ENCODE results near the gene KCNMB2. TPM values are rescaled to one million over a fixed set of nuclear protein-coding genes. Genes with fewer than 3 reads are reported as not detected.
"Not testable (repeated sequence)": the region's sequence is repeated elsewhere in the genome, so short reads cannot be mapped to it uniquely, and the experiment has no call there.

The KCNMB2 gene
- total RNA-seq, 2 donors from 2014 or later: not detected

DNA sequence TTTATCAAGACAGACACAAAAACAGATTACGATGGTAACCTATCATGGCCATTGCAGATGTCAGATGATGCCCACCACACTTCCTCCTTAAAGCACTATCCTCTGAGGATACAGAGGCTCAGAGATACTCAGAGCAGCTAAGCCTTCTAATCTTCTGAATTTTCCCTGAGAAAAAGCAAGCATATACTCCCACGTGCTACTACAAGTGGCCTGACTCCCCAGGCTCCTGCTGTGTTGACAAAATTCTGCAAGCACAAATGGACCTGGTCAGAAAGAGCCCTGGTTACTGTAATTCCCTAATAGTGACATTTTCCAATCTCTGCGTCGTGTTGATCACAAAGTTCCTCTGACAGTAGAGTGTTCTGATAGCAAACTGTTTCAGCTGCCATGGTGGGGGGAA is 207.1 kb downstream of the KCNMB2 start:
- Mint-ChIP-seq H3K27ac (no peak overlapping the region), H3K4me1 (no peaks in the 10 kb centered on the region), H3K9me3 (no peaks in the 10 kb centered on the region), H3K36me3 (ENCODE audit: low read depth) (no peaks in the 10 kb centered on the region), H3K27me3 (no peaks in the 10 kb centered on the region), H3K4me3 (no peak overlapping the region)
- no peak for ATAC-seq (replicated peaks)

DNA sequence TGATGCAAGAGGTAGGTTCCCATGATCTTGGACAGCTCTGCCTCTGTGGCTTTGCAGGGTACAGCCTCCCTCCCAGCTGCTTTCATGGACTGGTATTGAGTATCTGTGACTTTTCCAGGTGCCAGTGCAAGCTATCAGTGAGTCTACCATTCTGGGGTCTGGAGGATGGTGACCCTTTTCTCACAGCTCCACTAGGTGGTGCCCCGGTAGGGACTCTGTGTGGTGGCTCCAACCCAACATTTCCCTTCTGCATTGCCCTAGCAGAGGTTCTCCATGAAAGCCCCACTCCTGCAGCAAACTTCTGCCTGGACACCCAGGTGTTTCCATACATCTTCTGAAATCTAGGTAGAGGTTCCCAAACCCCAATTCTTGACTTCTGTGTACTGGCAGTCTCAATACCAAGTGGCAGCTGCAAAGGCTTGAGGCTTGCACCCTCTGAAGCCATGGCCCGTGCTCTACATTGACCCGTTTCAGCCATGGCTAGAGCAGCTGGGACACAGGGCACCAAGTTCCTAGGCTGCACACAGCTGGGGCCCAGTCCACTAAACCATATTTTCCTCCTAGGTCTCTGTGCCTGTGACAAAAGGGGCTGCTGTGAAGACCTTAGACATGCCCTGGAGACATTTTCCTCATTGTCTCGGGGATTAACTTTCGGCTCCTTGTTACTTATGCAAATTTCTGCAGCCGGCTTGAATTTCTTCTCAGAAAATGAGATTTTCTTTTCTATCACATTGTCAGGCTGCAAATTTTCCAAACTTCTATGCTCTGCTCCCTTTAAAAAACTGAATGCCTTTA is 209.8 kb downstream of the KCNMB2 start:
- H3K4me1 Mint-ChIP-seq; ATAC-seq (replicated peaks); H3K27me3 Mint-ChIP-seq: not testable (repeated sequence)

DNA sequence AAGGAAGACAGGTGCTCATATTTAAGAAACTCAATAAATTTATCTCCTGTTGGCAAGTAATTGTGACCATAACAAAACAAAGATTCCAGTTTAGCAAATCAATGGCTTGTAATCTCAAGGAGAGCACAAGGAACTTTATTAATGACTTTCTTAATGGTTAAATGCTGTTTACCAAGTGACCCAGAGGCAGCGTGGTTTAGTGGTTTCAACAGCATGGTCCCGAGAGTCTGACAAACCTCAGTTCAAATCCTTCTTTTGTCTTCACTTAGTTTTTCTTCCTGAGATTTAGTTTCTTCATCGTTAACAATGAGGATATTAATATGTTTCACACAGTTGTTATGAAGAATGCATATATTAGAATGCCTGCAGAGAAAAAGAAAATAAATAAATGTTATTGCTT is 212.6 kb downstream of the KCNMB2 start:
- Mint-ChIP-seq H3K27ac (no peak overlapping the region), H3K9me3 (no peaks in the 10 kb centered on the region), H3K27me3 (no peaks in the 10 kb centered on the region), H3K4me3 (no peak overlapping the region), H3K4me1 (no peaks in the 10 kb centered on the region), H3K36me3 (ENCODE audit: low read depth) (no peaks in the 10 kb centered on the region)
- no peak for ATAC-seq (replicated peaks)

More for the DNA sequence above, 209.8 kb downstream of the KCNMB2 start:
- H3K9me3 Mint-ChIP-seq; H3K4me3 Mint-ChIP-seq; H3K36me3 Mint-ChIP-seq (ENCODE audit: low read depth); H3K27ac Mint-ChIP-seq: not testable (repeated sequence)

DNA sequence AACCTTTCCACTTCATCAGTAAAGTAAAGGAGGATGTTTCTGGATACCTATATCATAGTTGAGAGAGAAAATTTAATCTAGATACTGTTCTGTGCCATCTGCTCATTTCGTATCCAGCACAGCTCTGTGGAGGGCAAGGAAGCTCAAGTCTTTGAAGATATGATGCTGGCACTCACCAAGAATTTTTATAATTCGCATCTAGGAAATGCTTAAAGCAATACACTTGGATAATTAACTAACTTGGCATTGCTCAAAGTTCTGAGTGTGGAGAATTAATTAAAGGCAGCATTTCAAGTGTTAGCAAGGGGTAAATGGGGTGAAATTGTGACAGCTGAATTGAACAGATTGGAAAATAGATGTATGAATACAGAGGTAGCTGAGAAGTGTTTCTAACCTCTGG is 213.2 kb downstream of the KCNMB2 start:
- no peak for ATAC-seq (replicated peaks)
- Mint-ChIP-seq H3K27me3 (no peaks in the 10 kb centered on the region), H3K4me1 (no peaks in the 10 kb centered on the region), H3K27ac (no peak overlapping the region), H3K36me3 (ENCODE audit: low read depth) (no peaks in the 10 kb centered on the region), H3K9me3 (no peaks in the 10 kb centered on the region), H3K4me3 (no peak overlapping the region)

DNA sequence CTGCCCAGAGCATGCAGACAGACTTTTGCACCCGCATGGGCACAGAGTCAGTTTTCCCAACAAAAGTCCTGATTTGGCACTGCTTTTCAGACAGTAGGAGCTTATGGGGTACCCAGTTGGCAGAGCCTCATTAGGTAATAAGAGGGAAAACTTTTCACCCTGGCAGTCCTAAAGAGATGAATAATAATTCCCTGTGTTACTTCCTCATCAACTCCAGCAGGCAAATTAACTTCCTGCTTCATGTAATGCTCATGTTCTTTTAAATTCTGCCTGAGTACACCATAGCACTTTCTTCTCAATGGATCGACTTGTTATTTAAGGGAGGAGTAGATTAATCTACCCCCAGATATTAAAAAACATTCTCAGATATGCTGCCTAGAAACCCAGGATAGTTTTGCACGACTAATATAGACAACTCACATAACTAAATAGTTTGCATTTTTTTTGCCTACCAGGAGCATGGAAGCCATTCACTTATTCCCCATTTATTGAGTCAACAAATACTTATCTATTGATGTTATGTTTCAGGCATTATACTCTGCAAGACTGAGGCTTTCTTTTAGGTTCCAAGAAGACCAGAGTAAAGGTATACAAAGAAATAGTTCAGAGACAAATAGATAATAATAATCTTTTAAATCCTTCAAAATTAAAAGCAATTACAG is 214.5 kb downstream of the KCNMB2 start:
- Mint-ChIP-seq H3K27ac (no peak overlapping the region), H3K4me3 (no peak overlapping the region), H3K27me3 (no peaks in the 10 kb centered on the region), H3K9me3 (no peaks in the 10 kb centered on the region), H3K4me1 (no peaks in the 10 kb centered on the region), H3K36me3 (ENCODE audit: low read depth) (no peaks in the 10 kb centered on the region)
- ATAC-seq (replicated peaks): no peak

DNA sequence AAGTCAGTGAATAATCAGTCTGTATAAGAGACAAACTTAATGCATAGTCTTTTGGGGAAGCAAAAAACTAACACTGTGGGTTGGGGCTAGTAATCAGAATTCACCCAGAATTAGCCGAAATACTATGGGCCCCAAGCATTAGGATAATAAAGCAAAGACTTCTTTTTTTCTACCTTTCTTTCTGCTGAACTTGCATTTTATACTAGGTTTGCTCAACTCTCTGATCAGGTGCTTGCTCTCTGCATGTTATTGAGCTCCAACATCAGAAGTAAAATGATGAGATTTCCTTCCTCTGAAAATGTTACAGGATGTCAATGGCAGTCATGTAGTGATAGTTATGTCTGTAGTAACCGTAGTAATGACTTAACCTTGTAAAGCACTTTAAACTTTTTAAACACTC is 216.6 kb downstream of the KCNMB2 start:
- Mint-ChIP-seq H3K9me3 (no peaks in the 10 kb centered on the region), H3K27ac (no peak overlapping the region), H3K27me3 (no peaks in the 10 kb centered on the region), H3K4me1 (no peaks in the 10 kb centered on the region), H3K4me3 (no peak overlapping the region), H3K36me3 (ENCODE audit: low read depth) (no peaks in the 10 kb centered on the region)
- no peak for ATAC-seq (replicated peaks)

DNA sequence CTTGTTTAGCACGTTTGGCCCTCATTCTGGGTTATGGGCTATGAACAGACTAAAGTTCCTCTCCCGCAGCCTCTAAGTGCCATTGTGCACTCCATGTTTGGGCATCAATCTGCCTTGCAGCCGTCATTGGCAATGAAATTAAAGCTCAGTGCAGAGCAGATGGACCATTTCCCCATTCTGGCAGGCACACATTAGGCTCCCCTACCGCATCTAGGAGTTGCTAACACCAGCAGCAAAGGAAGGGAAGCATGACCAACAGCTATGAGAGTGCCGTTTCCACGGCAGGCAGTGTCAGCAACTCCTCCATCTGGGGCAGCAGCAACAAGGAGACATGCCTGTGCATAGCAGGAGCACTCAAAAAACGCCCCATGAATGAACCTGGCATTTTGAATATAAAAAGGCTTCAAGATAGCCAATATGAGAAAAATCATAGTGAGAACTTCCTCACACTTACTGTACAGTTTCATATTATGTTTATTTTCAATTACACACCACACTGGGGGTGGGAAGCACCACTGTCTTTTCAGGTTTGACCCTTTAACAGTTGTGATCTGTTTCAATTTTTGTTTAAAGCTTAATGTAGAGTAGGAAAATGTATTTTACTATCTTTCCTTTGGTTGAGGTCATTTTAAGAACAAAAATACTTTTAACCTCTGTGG is 218.7 kb downstream of the KCNMB2 start:
- ATAC-seq (replicated peaks): no peak
- Mint-ChIP-seq H3K4me3 (no peak overlapping the region), H3K9me3 (no peaks in the 10 kb centered on the region), H3K27ac (no peak overlapping the region), H3K4me1 (no peaks in the 10 kb centered on the region), H3K27me3 (no peaks in the 10 kb centered on the region), H3K36me3 (ENCODE audit: low read depth) (no peaks in the 10 kb centered on the region)

DNA sequence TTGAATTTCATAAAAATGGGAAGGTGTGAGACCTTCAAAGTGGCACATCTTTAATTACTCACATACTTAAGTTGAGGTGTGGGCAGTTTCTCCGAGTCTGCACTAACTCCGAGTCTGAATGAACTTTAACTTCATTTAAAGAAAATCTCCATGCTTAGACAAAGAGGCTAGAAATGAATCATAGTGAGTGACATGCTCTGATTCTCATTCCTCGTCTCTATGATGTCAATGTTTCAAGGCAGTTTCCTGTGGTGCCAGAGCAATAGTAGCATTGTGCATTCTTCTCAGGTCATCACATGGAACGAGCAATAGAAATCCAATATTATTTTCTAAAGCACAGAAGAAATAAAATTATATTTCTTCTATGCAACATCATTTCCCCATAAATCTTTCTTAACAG is 224.8 kb downstream of the KCNMB2 start:
- no peak overlapping the region for H3K27ac Mint-ChIP-seq
- no peaks in the 10 kb centered on the region for H3K36me3 Mint-ChIP-seq (ENCODE audit: low read depth)
- ATAC-seq (replicated peaks): no peak
- no peaks in the 10 kb centered on the region for H3K27me3 Mint-ChIP-seq
- no peaks in the 10 kb centered on the region for H3K4me1 Mint-ChIP-seq
- H3K9me3 Mint-ChIP-seq: no peaks in the 10 kb centered on the region
- H3K4me3 Mint-ChIP-seq: no peak overlapping the region

DNA sequence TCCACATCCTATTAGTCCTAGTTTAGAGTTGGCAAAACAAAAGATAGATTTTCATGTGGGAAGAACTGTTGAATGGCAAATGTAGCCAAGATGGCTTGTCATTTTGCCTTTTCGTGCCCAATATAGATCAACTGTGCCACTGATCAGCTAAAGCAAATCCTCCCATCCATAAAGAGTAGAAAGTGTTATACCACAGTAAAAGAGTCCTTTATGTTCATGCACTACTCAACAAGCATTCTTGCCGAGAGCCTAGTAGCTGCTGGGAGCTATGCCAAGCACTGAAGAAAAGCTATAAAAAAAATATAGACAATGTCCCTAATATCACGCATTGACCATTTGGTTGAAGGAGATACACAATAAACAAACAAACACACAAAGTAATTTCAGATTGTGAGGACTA is 225.2 kb downstream of the KCNMB2 start:
- Mint-ChIP-seq H3K36me3 (ENCODE audit: low read depth) (no peaks in the 10 kb centered on the region), H3K27ac (no peak overlapping the region), H3K9me3 (no peaks in the 10 kb centered on the region), H3K27me3 (no peaks in the 10 kb centered on the region), H3K4me3 (no peak overlapping the region), H3K4me1 (no peaks in the 10 kb centered on the region)
- no peak for ATAC-seq (replicated peaks)

DNA sequence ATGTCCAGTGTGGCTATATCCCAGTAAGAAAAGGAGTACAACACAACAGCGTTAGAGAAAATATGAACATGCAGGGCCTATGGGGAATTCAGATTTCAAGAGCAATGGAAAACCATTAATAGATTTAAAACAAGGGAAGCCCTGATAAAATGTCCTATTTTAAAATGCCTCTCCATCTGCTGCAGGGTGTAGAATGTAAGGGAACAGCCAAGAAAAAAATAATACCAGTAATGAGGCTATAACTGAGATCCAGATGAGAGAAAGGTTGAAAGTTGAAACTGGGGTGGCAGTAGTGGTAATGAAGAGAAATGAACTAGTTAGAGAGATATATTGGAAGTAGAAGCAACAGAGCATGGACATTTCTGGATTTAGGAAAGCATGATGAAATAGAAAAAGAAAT is 226.1 kb downstream of the KCNMB2 start:
- Mint-ChIP-seq H3K9me3 (no peaks in the 10 kb centered on the region), H3K4me1 (no peaks in the 10 kb centered on the region), H3K27me3 (no peaks in the 10 kb centered on the region), H3K36me3 (ENCODE audit: low read depth) (no peaks in the 10 kb centered on the region), H3K27ac (no peak overlapping the region), H3K4me3 (no peak overlapping the region)
- no peak for ATAC-seq (replicated peaks)

DNA sequence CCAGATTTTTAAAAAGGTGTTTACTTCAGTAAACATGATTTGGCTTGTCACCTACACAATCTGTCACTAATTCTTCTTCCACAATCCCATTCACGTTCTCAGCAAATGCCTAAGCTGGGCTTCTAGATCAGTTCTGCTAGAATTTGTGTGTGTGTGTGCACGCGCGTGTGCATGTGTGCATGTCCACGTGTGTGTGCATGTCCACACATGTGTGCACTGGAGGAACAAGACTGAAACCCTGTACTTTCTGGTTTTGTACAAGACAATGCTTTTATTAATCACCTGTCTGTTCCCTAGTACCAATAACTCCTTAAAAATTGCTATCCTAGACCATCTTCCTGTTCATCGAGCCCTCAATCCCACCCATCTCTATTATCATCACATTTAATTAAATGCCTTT is 229.2 kb downstream of the KCNMB2 start:
- no peak overlapping the region for H3K4me3 Mint-ChIP-seq
- ATAC-seq (replicated peaks): no peak
- H3K9me3 Mint-ChIP-seq: no peaks in the 10 kb centered on the region
- H3K27ac Mint-ChIP-seq: no peak overlapping the region
- no peaks in the 10 kb centered on the region for H3K4me1 Mint-ChIP-seq
- no peaks in the 10 kb centered on the region for H3K36me3 Mint-ChIP-seq (ENCODE audit: low read depth)
- H3K27me3 Mint-ChIP-seq: no peaks in the 10 kb centered on the region

DNA sequence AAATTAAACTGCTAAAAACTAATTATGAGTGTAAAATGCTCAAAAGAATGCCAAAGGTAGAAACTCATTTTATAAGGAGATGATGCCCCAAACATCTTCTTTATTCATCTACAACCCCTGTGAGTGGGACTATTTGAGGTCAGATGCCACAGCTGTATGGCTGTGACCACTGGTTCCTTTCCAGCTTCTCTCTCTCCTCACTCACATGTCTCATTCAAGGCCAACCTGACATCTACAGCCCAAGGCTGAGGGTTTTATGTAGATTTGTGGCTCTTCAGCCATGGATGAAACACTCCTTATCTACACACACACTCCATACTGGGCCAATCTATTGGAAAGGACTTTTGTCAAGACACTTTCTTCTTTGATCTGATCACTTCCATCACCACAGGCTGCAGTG is 231.3 kb downstream of the KCNMB2 start:
- Mint-ChIP-seq H3K4me1 (no peaks in the 10 kb centered on the region), H3K36me3 (ENCODE audit: low read depth) (no peaks in the 10 kb centered on the region), H3K27me3 (no peaks in the 10 kb centered on the region), H3K4me3 (no peak overlapping the region), H3K9me3 (peaks cover 7% of the 10 kb centered on the region), H3K27ac (no peak overlapping the region)
- no peak for ATAC-seq (replicated peaks)

DNA sequence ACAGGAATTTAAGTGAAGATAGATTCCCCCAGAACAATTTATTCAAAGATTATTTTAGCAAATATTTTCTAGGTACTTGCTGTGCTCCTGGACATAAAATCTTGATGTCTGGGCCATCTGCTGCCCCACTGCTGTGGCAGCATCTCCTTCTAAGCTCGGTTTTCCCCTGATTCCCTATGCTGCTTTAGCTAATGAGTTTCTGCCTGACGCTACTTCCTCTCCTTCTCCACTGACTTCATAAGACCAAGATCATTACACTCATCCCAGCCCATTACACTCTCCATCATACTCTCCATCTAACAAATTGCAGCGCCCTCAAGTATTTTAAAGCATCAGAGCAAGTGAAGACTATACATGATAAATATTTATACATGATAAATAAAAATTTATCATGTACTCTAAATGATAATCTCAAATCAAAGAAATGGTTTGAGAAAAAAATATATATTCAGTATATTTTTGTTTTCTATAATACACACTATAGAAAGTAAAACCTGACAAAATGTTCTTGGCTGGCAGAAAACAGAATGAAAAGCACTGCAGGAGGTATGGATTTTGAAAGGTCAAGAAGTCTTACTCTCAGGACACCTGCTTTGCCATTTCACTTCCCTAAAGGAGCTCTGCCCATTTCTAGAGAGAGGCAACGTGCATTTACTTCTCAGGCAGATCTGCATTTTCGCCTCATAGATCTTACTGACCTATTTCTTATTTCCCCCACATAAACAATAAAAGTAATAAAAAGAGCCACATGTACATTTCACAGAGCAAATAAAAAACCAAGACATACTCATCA is 232.0 kb downstream of the KCNMB2 start:
- no peaks in the 10 kb centered on the region for H3K4me1 Mint-ChIP-seq
- H3K4me3 Mint-ChIP-seq: no peak overlapping the region
- H3K36me3 Mint-ChIP-seq (ENCODE audit: low read depth): no peaks in the 10 kb centered on the region
- ATAC-seq (replicated peaks): no peak
- H3K27me3 Mint-ChIP-seq: no peaks in the 10 kb centered on the region
- no peak overlapping the region for H3K27ac Mint-ChIP-seq
- H3K9me3 Mint-ChIP-seq: peaks cover 7% of the 10 kb centered on the region

DNA sequence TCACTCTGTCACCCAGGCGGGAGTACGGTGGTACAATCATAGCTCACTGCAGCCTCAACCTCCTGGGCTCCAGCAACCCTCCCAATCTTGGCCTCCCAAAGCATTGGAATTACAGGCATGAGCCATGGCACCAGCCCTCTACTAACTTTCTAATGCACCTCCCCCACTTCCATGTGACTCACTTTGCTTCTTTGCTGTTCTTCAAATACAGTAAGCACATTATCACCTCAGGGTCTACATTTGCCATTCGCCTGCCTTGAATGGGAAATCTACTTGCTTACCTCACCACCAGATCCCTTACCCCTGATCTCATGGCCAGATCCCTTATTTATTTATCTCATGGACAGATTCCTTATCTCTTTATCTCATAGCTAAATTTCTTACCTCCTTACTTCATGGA is 235.3 kb downstream of the KCNMB2 start:
- ATAC-seq (replicated peaks): no peak
- Mint-ChIP-seq H3K9me3 (peaks cover 7% of the 10 kb centered on the region), H3K4me3 (no peak overlapping the region), H3K27ac (no peak overlapping the region), H3K4me1 (no peaks in the 10 kb centered on the region), H3K36me3 (ENCODE audit: low read depth) (no peaks in the 10 kb centered on the region), H3K27me3 (no peaks in the 10 kb centered on the region)

All from activated T-helper 17 cell treated with anti-CD3 and anti-CD28 coated beads, Interleukin-2, amount 50 U/mL, for 72 hours (primary cell).